ENCODE results near the gene TMEM107.

GRCh38 chr17:8167526-8167925 is 8.7 kb downstream of the TMEM107 start:
- TF ChIP-seq CTCF (IDR thresholded peaks at IDR 0.05; ENCODE audit: insufficient read depth, low read length, poor library complexity, severe bottlenecking) (no peak), EZH2phosphoT487 (conservative IDR thresholded peaks at IDR 0.05; ENCODE audit: low read length) (no peak)
